RPMI7951 (cell line): ENCODE measurements around the gene COLEC11. TPM values are rescaled to one million over a fixed set of nuclear protein-coding genes. Genes with fewer than 3 reads are reported as not detected.

ENCODE experiments used
- DNase-seq: peaks from one replicate; pipeline ENCODE4 v3.0.0-alpha.2; 2012; ENCODE audit warnings: low read depth
- total RNA-seq: library from RNA; depleted of rRNA; stranded (reverse); fragments of >200 nt; shearing (Covaris generic); gene quantifications from 2 replicates; pipeline ENCODE4 v1.2.3, GENCODE V29; 2014; rRNA removed

COLEC11 gene
- total RNA-seq, 1 experiment from 2014 or later = 0.48 TPM

DNA sequence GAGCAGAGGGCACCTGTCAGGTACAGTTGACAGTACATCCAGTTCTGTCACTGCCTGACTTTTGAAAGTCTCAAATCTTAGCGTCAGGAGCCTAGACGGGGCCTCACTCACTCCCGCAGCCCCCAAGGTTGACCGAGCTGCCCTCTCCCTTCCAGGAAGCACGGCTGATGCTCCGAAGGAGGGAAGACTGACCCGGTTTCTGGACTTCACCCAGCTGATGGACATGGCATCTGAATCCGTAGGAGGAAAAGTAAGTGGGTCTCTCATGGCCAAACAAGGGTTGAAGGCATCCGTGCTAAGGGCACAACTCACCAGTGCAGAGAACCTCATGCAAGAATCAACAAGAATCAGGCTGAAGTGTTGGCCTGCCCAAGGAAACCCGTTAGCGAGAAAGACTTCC is 76.0 kb downstream of the COLEC11 start:
- DNase-seq = no peak

DNA sequence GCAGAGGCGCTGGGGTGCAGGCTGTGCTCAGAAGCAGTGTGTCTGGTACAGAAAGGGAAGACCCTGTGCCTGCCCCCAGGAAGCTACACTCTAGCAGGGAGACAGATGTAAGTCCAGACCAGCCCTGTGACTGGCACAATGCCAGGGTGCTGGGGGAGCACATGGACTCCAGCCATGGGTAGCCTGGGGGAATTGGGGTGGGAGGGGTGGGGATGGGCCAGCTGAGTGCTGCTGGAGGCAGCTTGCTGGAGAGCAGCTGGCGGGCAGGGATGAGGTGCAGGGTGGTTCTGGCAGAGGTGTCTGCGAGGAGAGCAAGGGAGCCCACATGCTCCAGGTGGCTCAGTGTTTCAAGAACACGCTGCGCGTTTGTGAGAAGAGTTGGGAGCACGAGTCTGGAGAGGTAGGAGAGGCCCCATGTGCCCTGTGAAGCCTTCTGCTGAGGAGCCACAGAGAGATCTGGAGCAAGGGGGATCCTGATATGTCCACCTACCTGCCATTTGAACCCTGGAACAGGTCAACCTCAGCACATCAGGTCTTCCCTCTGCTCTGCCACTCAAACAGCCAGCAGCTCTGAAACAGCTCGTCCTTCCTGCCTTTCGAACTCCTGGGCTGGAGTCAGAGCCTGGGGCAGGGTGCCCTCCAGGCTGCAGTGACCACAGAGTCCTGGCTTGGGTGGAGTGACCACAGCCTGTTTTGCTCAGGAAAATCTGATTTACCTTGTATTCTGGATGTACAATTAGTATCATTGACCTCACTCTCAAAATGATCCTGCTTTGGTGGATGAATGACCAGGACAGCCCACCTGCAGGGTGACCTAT is 78.2 kb downstream of the COLEC11 start:
- DNase-seq = no peak

DNA sequence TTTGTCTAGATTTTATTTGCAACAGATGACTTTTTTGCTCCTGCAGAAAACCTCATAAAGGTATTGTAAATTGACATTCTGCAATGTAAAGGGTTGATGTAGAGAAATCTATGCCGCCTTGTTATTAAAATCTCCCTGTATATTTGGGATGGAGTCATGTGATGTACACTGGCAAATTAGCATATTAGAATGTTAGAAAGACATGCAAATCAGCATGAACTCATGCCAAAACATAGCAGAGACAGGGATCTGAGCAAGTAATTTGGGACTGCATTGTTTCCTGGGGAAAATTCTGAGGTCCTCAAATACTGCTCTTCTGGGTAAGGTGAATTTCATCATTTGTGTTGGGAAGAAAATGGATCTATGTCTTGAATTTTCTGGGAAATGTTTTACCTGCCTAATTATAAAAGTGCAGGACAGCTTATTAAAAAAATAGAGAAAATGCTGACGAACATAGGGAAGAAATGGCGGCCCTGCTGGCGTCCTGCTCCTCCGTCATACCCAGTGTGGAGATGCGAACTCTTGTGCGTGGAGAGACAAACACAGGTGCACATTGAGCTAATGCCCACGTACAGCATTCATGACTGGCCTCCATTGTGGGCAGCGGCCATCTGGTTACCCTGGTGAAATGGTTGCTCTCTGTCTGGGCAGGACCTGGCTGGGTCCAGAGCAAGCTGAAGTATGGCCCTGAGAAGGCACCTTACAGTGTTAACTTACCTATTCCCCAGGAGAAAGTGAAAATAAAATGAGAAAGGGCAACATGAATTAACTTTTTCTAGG is 79.3 kb downstream of the COLEC11 start:
- DNase-seq = no peak

DNA sequence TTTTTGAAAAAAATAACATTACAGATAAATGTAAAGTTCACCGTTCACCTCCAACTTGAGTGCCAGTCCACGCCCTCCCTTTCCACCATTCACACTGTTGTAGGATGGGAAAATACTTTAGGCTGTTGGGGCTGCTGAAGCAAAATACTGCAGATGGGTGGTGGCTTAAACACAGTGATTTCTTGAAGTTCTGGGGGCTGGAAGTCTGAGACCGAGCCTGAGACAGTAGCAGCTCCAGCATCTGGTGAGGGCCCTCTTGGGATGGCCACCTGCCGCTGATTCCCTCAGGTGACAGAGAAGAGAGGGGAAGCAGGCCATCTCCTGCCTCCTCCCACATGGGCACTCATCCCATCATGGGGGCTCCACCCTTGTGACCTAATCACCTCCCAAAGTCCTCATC is 80.8 kb downstream of the COLEC11 start:
- no peak for DNase-seq

DNA sequence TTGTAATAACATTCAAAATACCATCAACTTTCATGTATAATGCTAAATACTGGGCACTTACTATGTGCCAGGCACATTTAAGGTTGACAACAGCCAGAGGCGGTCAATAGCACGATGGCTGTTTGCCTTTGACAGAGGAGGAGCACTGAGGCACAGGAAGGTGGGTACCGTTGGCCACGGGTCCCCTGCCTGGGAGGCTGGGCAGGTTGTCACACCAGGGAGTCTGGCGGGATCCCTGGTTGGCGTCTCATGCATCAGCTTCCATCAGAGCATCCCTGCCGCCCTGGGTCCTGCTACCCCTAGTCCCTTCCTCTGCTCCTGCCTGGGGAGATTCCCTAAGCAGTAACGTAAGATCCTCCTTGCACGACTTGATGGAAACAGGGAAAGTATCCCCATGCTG is 82.5 kb downstream of the COLEC11 start:
- DNase-seq = no peak

DNA sequence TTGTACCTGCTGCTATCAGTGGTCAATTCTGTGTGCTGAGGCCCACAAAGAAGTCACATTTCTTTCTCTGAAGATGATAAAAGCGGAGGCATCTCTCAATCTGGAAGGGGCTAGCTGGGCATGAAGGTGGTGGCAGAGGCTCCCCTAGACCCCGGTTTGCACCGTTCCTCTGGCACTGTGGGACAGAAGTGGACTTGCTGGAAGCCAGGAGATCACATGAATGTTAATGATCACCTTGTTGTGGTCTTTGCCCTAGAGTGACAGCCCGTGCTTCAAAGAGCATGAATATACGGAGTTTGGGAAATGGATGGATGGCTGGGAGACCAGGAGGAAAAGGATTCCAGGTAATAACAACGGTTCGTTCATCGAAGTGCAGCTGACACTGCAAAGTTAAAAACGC is 83.3 kb downstream of the COLEC11 start:
- DNase-seq = no peak

DNA sequence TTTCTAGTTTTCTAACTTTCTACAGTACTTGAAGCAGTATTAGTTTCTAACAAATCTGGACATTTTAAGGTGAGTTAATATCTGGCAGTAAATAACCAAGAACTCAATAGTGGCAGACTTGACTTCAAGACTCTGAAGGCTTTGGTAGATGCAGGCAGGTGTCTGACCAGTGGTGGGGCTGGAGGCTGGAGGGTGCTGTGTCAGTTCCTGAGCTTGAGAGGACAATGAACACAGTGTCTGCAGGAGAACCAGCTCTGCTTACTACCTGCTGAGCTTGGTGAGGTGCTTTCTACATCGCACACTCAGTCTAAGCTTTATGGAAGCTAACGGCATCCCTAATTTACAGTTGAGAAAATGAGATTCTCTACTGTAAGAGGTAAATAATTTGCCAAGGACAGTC is 84.3 kb downstream of the COLEC11 start:
- DNase-seq = no peak

DNA sequence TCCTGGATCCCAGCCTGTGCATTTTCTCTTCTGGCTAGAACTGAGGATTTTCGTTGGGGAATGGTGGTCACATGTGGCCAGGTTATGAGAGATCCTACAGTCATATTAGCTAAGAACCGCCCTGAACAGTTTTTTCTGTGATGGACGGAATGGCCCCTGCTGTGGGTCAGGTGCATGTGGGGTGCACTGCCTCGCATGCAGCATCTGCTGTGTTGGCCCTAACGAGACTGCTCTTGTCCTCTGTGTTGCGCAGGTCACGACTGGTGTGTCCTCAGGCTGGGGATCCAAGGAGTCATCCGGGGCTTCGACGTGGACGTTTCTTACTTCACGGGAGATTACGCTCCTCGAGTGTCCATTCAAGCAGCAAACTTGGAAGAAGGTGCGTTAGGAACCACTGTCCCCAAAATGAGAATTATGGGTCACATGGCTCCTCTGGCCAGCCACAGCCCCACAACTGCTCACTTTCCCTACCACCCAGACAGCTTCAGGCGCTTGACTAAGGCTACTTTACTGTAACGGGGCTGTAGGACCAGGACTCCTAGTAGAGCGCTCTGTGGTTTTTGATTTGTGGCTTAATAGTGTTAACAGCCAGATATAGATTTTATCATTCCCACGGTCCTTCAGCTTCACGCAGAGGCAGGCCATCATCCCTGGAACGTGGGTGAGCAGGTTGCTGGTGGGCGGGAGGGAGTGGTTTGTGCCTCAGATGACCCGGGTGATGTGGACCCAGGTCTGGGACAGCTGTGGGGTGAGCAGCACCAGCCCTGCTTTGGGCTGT is 84.9 kb downstream of the COLEC11 start:
- no peak for DNase-seq

DNA sequence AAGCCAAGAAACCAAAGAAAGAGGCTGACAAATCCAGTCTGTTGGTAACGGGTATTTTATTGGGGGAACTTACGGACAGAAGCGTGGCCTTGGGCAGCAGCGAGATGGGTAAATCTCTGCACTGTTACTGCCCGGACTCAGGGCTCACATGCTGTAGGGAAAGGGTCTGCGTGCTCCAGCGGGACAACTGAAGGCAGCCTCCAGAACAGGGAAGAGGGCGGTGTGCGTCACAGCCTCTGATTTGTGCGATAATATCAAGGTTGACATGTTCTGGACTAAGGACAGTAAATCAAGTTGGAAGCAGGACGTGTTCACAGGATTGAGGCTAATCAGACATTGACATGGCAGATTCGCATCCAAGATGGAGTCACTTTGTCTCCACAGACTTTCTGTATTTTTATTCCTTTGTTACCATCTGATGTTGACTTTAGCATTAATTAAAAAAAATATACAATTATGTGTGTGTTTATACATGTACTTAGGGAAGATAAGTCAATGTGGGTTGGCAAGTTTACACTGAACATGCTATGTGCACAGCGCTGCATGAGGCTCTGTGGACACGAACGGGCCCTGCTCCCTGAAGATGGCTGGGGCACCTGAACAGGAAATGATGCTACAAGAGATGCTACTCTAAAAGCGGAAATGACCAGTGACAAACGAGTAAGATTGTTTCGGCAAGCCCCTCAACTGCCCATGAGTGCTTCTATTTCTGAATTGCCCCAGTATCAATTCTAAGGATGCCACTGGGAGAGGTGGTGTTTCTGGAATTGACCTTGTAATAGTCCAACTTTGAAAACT is 85.8 kb downstream of the COLEC11 start:
- DNase-seq = no peak

DNA sequence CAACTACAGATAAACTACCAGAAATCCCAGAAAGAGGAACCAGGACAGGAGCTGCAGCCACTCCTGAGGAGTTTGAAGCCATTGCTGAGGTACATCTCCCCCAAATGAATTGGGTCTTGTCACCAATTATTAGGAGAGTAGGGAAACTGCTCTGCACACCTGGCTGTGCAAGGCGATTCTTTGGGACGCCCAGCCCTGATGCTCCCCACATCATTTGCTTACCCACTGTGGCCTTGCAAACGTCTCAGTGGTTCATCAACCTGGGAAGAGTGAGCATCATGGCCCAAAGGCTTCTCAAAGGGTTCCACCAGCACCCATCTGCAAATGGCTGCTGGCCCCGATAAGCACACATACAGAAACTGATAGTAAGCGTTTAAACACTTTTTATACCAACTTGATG is 86.7 kb downstream of the COLEC11 start:
- DNase-seq = no peak

DNA sequence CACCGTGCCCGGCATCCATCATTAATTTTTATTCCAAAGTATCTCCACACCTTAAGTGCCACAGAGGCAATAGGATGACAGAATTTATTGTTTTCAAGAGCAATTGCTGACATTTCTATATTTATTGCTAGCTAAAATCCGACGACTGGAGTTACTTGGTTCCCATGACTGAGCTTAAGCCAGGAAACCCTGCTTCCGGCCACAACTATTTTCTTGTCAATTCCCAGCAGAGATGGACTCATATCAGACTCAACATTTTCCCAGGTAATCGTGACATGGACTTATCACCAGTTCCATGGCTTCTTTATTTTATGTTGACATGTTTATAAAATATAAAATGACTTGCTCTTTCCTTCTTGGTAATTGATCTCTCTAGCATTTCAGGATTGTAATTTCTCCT is 87.9 kb downstream of the COLEC11 start:
- no peak for DNase-seq

DNA sequence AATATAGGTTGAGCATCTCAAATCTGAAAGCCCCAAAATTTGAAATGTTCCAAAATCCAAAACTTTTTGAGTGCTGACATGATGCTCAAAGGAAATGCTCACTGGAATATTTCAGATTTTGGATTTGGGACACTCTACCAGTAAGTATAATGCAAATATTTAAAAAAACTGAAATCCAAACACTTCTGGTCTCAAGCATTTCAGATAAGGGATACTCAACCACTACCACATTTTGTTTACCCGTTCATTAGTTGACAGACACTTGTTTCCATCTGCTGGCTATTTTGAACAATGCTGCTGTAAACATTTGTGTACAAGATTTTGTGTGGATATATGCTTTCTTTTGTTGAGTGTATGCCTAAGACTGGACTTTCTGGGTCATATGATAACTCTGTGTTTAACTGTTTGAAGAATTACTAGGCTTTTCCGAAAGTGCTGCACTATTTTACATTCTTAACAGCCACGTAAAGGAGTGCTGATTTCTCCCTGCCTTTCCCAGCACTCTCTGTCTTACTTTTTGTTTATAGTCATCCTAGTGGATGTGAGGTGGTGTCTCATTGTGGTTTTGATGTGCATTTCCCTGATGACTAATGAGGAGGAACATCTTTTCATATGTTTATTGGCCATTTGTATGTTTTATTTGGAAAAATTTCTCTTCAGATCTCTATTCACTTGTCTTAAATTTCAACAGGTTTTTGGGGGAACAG is 89.0 kb downstream of the COLEC11 start:
- DNase-seq = peak; percentile 7

DNA sequence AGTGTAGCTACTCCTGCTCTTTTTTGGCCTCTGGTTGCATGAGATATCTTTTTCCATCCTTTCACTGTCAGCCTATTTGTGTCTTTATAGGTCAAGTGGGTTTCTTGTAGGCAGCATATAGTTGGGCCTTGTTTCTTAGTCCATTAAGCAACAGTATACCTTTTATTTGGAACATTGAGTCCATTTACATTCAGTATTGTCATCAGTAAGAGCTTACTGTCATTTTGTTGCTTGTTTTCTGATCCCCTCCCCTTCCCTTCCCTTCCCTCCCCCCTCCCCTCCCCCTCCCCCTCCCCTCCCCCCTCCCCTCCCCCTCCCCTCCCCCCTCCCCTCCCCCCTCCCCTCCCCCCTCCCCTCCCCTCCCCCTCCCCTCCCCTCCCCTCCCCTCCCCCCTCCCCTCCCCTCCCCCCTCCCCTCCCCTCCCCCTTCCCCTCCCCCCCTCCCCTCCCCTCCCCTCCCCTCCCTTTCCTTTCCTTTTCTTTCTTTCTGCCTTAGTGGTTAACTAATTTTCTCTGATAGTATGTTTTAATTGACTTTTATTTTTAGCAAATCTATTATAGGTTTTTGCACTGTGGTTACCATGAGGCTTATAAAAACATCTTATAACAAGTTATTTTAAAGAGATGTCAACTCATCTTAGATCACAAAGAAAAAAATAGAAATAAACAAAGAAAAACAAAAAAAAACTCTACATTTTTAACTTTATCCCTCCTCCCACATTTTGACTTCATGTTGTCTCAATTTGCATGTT is 95.3 kb downstream of the COLEC11 start:
- peak; percentile 13 for DNase-seq

DNA sequence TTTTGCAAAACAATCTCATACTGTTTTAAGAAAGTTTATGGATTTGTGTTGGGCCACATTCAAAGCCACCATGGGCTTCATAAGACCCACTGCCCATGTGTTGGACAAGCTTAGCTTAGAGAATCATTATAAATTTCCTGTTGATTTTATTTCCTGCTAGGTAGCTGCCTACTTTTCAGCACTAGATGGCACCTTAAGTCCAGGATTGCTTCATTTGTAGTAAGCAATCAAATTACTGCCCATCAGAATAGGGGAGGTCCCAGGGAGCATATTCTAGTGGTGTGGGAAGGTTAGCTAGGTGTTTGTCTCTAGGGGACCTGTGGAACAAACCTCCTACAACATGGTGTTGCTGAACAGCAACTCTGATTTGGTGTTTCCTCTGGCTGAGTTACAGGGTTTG is 97.5 kb downstream of the COLEC11 start:
- peak; percentile 7 for DNase-seq

Other genes with a start within 250 kb of the COLEC11 start
- 42.1 and 46.7 TPM in 2 replicates for gene EIPR1, start 217.3 kb upstream of the COLEC11 start, total RNA-seq
- 53.6 and 60.6 TPM in 2 replicates for gene TRAPPC12, start 215.4 kb upstream of the COLEC11 start, total RNA-seq
- 91.8 and 102 TPM in 2 replicates for gene ADI1, start 75.6 kb upstream of the COLEC11 start, total RNA-seq
- gene RNASEH1, start 36.8 kb upstream of the COLEC11 start, total RNA-seq = 24.9 and 29.3 TPM in 2 replicates
- 2,566 and 3,002 TPM in 2 replicates for gene RPS7, start 19.9 kb upstream of the COLEC11 start, total RNA-seq
- gene ALLC, start 63.1 kb downstream of the COLEC11 start, total RNA-seq = not detected in 2 replicates
- gene DCDC2C, start 108.5 kb downstream of the COLEC11 start, total RNA-seq = not detected in 2 replicates